ENCODE data around the gene CDK5RAP2.

GRCh38 chr9:120405860-120406259 lies 174.1 kb downstream of the CDK5RAP2 start:
- TF ChIP-seq POLR2AphosphoS5 (IDR thresholded peaks at IDR 0.05; ENCODE audit: low read depth, low read length) = no peak
- TF ChIP-seq REST (IDR thresholded peaks at IDR 0.05; ENCODE audit: insufficient read depth in 1 of 2, low read depth in 2 of 2, low read length in 2 of 2) = no peak
- no peak for TF ChIP-seq TAF1 (IDR thresholded peaks at IDR 0.05; ENCODE audit: borderline replicate concordance, insufficient read depth, low read length)
- TF ChIP-seq FOXP2 (optimal IDR thresholded peaks at IDR 0.05; ENCODE audit: borderline replicate concordance, extremely low read depth, extremely low read length, insufficient read depth) = no peak
- no peak for TF ChIP-seq SIN3A (IDR thresholded peaks at IDR 0.05; ENCODE audit: borderline replicate concordance, insufficient read depth, low read length)

Data from PFSK-1 (cell line).